Suprapubic skin (tissue), 4 donors: ENCODE results near the gene AIG1. TPM values are rescaled to one million over a fixed set of nuclear protein-coding genes. Genes with fewer than 3 reads are reported as not detected.

Experiments used
- DNase-seq, 2 donors: peaks; one replicate each; pipeline ENCODE4 v3.0.0-alpha.2; 2019; ENCODE audit warnings: low spot score in 2 of 2
- H3K27ac ChIP-seq: fragments of 200-600 bp; sonication (generic); one replicate; pipeline ENCODE4 v1.5.1; 2019
- H3K27me3 ChIP-seq: fragments of 200-600 bp; sonication (generic); one replicate; pipeline ENCODE4 v1.5.1; 2019
- H3K36me3 ChIP-seq: fragments of 200-600 bp; sonication (generic); one replicate; pipeline ENCODE4 v1.5.1; 2019
- H3K4me1 ChIP-seq: fragments of 200-600 bp; sonication (generic); one replicate; pipeline ENCODE4 v1.5.1; 2019
- H3K4me3 ChIP-seq: fragments of 200-600 bp; sonication (generic); one replicate; pipeline ENCODE4 v1.5.1; 2019; ENCODE audit warnings: mild to moderate bottlenecking
- H3K9me3 ChIP-seq: fragments of 200-600 bp; sonication (generic); one replicate; pipeline ENCODE4 v1.5.1; 2019
- CTCF ChIP-seq, 2 donors: fragments of 200-600 bp in 1 of 2; fragments of 450-650 bp in 1 of 2; sonication (generic) in 1 of 2; IDR thresholded peaks; one replicate each; pipeline ENCODE4 v1.5.1; 2016 to 2019; ENCODE audit warnings: antibody characterized with exemption in 2 of 2, mild to moderate bottlenecking in 1 of 2, moderate library complexity in 1 of 2
- EP300 ChIP-seq: sonication (generic); formaldehyde crosslinking; IDR thresholded peaks from one replicate; pipeline ENCODE4 v1.6.1; 2017; ENCODE audit warnings: antibody characterized with exemption
- POLR2A ChIP-seq, 2 donors: fragments of 450-650 bp; IDR thresholded peaks; one replicate each; pipeline ENCODE4 v1.6.1; 2017; ENCODE audit warnings: antibody characterized with exemption in 2 of 2, mild to moderate bottlenecking in 2 of 2, moderate library complexity in 2 of 2
- POLR2AphosphoS5 ChIP-seq, 3 donors: sonication (generic); formaldehyde crosslinking; IDR thresholded peaks; one replicate each; pipeline ENCODE4 v1.6.1; 2017; ENCODE audit warnings: antibody characterized with exemption in 3 of 3
- WGBS: methylation state at CpG from one replicate; pipeline ENCODE4 v1.1.5; 2018; 5-methylcytosine and 5-hydroxymethylcytosine counted together
- total RNA-seq, 4 donors: library from RNA; depleted of rRNA; stranded (reverse); fragments of >200 nt; gene quantifications; one replicate each; pipeline ENCODE4 v1.1.0, GENCODE V29; 2016

The AIG1 gene
- total RNA-seq, 4 donors from 2014 or later = 14.5 to 22.1 (median 19.7) TPM

- TF ChIP-seq POLR2A (IDR thresholded peaks at IDR 0.05) = no peak
- TF ChIP-seq EP300 = no peak
- TF ChIP-seq POLR2AphosphoS5 (IDR thresholded peaks at IDR 0.05) = no peak
- TF ChIP-seq CTCF (IDR thresholded peaks at IDR 0.05) = no peak
- H3K36me3 ChIP-seq = no peaks in the 10 kb centered on the region
- H3K4me1 ChIP-seq = peaks cover 10% of the 10 kb centered on the region
- DNase-seq = no peak
- no peaks in the 10 kb centered on the region for H3K9me3 ChIP-seq
- no peak overlapping the region for H3K27ac ChIP-seq
- WGBS = 55% methylated on average over 2 of the region's 2 CpGs
- no peaks in the 10 kb centered on the region for H3K27me3 ChIP-seq
- H3K4me3 ChIP-seq = no peak overlapping the region
Measured at GRCh38 chr6:143222801-143223231, 162.1 kb downstream of the AIG1 start.

- Histone ChIP-seq H3K36me3 (no peaks in the 10 kb centered on the region), H3K4me3 (no peak overlapping the region), H3K9me3 (no peaks in the 10 kb centered on the region), H3K27me3 (no peaks in the 10 kb centered on the region), H3K27ac (no peak overlapping the region), H3K4me1 (peaks cover 10% of the 10 kb centered on the region)
- 79% methylated on average over 8 of the region's 8 CpGs for WGBS
- peak in 1 of 2 donors; percentile 57 for DNase-seq
- TF ChIP-seq CTCF (IDR thresholded peaks at IDR 0.05) (no peak), POLR2AphosphoS5 (IDR thresholded peaks at IDR 0.05) (no peak), EP300 (no peak), POLR2A (IDR thresholded peaks at IDR 0.05) (no peak)
Measured at GRCh38 chr6:143223895-143224294, 163.2 kb downstream of the AIG1 start.

- Histone ChIP-seq H3K27me3 (no peaks in the 10 kb centered on the region), H3K4me1 (peaks cover 10% of the 10 kb centered on the region), H3K27ac (no peak overlapping the region), H3K36me3 (no peaks in the 10 kb centered on the region), H3K4me3 (no peak overlapping the region), H3K9me3 (no peaks in the 10 kb centered on the region)
- TF ChIP-seq CTCF (IDR thresholded peaks at IDR 0.05) (no peak), EP300 (no peak), POLR2AphosphoS5 (IDR thresholded peaks at IDR 0.05) (no peak), POLR2A (IDR thresholded peaks at IDR 0.05) (no peak)
- no peak for DNase-seq
- 90% methylated on average over 3 of the region's 3 CpGs for WGBS
Measured at GRCh38 chr6:143224516-143224915, 163.8 kb downstream of the AIG1 start.

- Histone ChIP-seq H3K4me3 (no peak overlapping the region), H3K9me3 (no peaks in the 10 kb centered on the region), H3K4me1 (peaks cover 10% of the 10 kb centered on the region), H3K27ac (no peak overlapping the region), H3K27me3 (no peaks in the 10 kb centered on the region), H3K36me3 (no peaks in the 10 kb centered on the region)
- DNase-seq = no peak
- WGBS = 53% methylated on average over 2 of the region's 2 CpGs
- TF ChIP-seq POLR2A (IDR thresholded peaks at IDR 0.05) (no peak), EP300 (no peak), CTCF (IDR thresholded peaks at IDR 0.05) (no peak), POLR2AphosphoS5 (IDR thresholded peaks at IDR 0.05) (no peak)
Measured at GRCh38 chr6:143225929-143226328, 165.2 kb downstream of the AIG1 start.

GRCh38 chr6:143227675-143228074, 167.0 kb downstream of the AIG1 start:
- no peak overlapping the region for H3K4me3 ChIP-seq
- DNase-seq = no peak
- no peak overlapping the region for H3K27ac ChIP-seq
- no peaks in the 10 kb centered on the region for H3K27me3 ChIP-seq
- H3K9me3 ChIP-seq = no peaks in the 10 kb centered on the region
- no peaks in the 10 kb centered on the region for H3K36me3 ChIP-seq
- peaks cover 4% of the 10 kb centered on the region for H3K4me1 ChIP-seq
- TF ChIP-seq EP300 = no peak
- TF ChIP-seq POLR2AphosphoS5 (IDR thresholded peaks at IDR 0.05) = no peak
- TF ChIP-seq POLR2A (IDR thresholded peaks at IDR 0.05) = no peak
- no peak for TF ChIP-seq CTCF (IDR thresholded peaks at IDR 0.05)
- 95% methylated on average over 3 of the region's 3 CpGs for WGBS
